Muscle layer of colon (tissue), 2 donors: ENCODE data around the gene LRRC39.
"Not testable (repeated sequence)": the region's sequence is repeated elsewhere in the genome, so short reads cannot be mapped to it uniquely, and the experiment has no call there.

Source experiments
- H3K27ac ChIP-seq: one replicate; pipeline ENCODE4 v1.7.0; 2013; ENCODE audit warnings: low read depth, mild to moderate bottlenecking, low read length, moderate library complexity
- H3K27me3 ChIP-seq, 2 donors: one replicate each; pipeline ENCODE4 v1.7.0; 2013; ENCODE audit warnings: low read length in 2 of 2, mild to moderate bottlenecking in 2 of 2; ENCODE audit not compliant: insufficient read depth in 2 of 2, control insufficient read depth in 1 of 2
- H3K36me3 ChIP-seq: one replicate; pipeline ENCODE4 v1.7.0; 2013; ENCODE audit warnings: mild to moderate bottlenecking, low read length; ENCODE audit not compliant: insufficient read depth
- H3K4me1 ChIP-seq: one replicate; pipeline ENCODE4 v1.7.0; 2013; ENCODE audit warnings: mild to moderate bottlenecking, low read length; ENCODE audit not compliant: insufficient read depth
- H3K4me3 ChIP-seq, 2 donors: one replicate each; pipeline ENCODE4 v1.7.0; 2013; ENCODE audit warnings: low read length in 2 of 2, low read depth in 1 of 2, mild to moderate bottlenecking in 1 of 2, moderate library complexity in 1 of 2
- H3K9ac ChIP-seq: one replicate; pipeline ENCODE4 v1.7.0; 2013; ENCODE audit warnings: low read length
- H3K9me3 ChIP-seq: one replicate; pipeline ENCODE4 v1.7.0; 2013; ENCODE audit warnings: mild to moderate bottlenecking, low read length
- donor health status: abdominal sarcoma.
- donor health status: Adenocarcinoma of cecum.

Gene LRRC39

DNA sequence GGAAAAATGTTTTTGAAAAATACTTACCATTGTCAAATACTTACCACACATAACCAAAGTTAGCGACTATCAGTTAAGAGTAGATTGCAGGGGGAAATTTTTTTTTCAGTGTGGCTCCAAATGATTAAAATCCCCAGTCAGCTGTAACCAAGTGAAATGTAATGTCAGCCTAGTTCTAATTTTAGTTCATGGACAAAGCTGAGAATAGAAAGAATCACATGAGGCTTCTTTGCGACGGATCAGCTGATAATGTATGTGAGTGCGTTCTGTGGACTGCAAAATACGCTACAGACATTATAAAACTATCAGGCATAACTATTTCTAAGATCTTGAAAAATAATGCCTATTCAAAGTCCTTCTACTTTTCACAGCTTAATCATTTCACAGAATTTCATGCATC, at the start of gene LRRC39:
LRRC39 (minus strand) TSS at position 166 of the 400 bp plus-strand sequence. CDS start 9,740 bp downstream, outside the sequence.
- Histone ChIP-seq H3K4me3 (no peak within 1 kb of the TSS), H3K36me3 (no peaks in the 10 kb centered on the region), H3K9me3 (no peaks in the 10 kb centered on the region), H3K4me1 (peaks cover 12% of the 10 kb centered on the region), H3K27ac (no peak within 1 kb of the TSS), H3K27me3 (no peaks in the 10 kb centered on the region), H3K9ac (no peak within 1 kb of the TSS)

DNA sequence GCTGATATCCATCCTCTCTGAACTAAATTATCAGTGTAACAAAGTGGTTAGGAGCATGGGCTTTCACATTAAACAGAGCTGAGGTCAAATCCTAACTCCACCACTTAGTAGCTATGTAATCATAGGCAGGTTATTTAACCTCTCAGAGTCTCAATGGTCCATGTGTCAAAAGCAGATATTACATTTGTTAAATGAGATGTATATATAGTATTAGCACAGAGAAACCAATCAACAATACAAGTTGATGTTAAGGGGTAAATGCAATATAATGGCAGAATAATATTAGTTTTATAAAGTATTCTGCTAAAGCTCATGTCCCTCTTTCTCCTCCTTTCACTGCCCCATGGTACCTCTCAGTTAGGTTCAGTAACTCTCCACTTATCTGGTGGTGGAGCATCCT, 44.4 kb upstream of the LRRC39 start:
- Histone ChIP-seq H3K9ac (no peak overlapping the region), H3K9me3 (no peaks in the 10 kb centered on the region), H3K4me3 (no peak overlapping the region), H3K36me3 (peaks cover 8% of the 10 kb centered on the region), H3K27me3 (no peaks in the 10 kb centered on the region), H3K27ac (no peak overlapping the region), H3K4me1 (no peaks in the 10 kb centered on the region)

DNA sequence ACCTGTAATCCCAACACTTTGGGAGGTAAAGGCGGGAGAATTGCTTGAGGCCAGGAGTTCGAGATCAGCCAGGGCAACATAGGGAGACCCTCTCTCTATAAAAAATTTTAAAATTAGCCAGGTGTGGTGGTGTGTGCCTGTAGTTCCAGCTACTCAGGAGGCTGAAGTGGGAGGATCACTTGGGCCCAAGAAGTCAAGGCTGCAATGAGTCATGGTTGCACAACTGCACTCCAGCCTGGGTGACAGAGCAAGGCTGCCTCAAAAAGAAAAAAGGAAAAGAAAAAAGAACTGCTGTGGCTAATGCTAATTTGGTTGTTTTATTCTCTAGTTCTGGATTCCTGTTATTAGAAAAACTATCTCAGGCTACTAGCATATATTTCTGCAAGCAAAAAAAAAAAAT, 41.8 kb upstream of the LRRC39 start:
- Histone ChIP-seq H3K27ac (no peak overlapping the region), H3K9me3 (no peaks in the 10 kb centered on the region), H3K4me3 (no peak overlapping the region), H3K36me3 (peaks cover 8% of the 10 kb centered on the region), H3K9ac (no peak overlapping the region), H3K4me1 (no peaks in the 10 kb centered on the region), H3K27me3 (no peaks in the 10 kb centered on the region)

DNA sequence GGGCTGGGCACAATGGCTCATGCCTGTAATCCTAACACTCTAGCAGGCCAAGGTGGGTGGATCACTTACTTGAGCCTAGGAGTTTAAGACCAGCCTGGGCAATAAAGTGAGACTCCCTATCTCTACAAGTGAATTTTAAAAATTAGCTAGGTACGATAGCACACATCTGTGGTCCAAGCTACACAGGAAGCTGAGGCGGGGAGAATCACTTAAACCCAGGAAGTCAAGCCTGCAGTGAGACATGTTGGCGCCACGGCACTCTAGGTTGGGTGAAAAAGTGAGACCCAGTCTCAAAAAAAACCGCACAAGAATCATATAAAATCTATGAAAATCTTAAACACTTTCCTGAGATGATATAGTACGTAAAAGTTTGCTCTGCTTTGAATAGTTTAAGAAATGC, 41.4 kb upstream of the LRRC39 start:
- Histone ChIP-seq H3K4me1 (no peaks in the 10 kb centered on the region), H3K27me3 (no peaks in the 10 kb centered on the region), H3K9ac (no peak overlapping the region), H3K36me3 (peaks cover 11% of the 10 kb centered on the region), H3K9me3 (no peaks in the 10 kb centered on the region), H3K27ac (no peak overlapping the region), H3K4me3 (no peak overlapping the region)

DNA sequence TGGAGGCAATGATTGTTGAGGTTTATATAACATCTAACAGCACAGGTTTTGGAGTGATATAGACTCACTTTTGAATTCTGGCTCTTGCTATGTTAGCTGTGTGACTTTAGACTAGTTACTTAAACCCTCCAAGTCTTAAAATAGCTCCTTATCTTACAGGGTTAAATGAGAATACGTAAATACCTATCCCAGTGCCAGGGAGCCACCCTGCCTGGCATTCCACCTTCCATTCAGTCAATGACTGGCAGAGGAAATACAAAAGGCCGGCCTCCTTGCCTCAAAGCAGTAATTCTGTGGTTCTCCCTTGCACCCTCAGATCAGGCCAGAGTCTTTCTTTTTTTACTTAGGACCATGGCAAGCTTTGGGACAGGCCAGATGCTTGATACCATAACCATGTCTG, 39.8 kb upstream of the LRRC39 start:
- no peaks in the 10 kb centered on the region for H3K27me3 ChIP-seq
- no peaks in the 10 kb centered on the region for H3K9me3 ChIP-seq
- no peak overlapping the region for H3K27ac ChIP-seq
- no peaks in the 10 kb centered on the region for H3K4me1 ChIP-seq
- H3K4me3 ChIP-seq: no peak overlapping the region
- peaks cover 16% of the 10 kb centered on the region for H3K36me3 ChIP-seq
- H3K9ac ChIP-seq: no peak overlapping the region

DNA sequence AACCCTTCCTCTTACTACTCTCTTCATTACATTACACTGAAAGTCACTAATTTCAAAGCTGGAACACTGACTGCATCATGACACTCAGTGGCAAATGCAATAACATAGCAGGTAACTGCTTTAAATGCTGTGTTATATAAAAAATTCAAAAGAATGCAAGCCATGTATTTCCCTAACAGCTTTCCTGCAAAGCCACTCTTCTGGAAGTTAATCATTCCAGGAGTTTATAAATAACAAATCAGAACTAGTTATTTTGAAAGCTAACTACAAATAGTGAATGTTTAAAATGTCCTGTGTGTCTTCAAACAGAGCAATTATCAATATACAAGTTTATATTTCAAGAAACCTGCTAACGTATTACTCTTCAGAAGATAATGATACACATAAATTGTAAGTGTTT, 37.0 kb upstream of the LRRC39 start:
- H3K27me3 ChIP-seq: no peaks in the 10 kb centered on the region
- peaks cover 25% of the 10 kb centered on the region for H3K36me3 ChIP-seq
- H3K27ac ChIP-seq: no peak overlapping the region
- no peaks in the 10 kb centered on the region for H3K4me1 ChIP-seq
- H3K4me3 ChIP-seq: no peak overlapping the region
- H3K9ac ChIP-seq: no peak overlapping the region
- H3K9me3 ChIP-seq: no peaks in the 10 kb centered on the region

DNA sequence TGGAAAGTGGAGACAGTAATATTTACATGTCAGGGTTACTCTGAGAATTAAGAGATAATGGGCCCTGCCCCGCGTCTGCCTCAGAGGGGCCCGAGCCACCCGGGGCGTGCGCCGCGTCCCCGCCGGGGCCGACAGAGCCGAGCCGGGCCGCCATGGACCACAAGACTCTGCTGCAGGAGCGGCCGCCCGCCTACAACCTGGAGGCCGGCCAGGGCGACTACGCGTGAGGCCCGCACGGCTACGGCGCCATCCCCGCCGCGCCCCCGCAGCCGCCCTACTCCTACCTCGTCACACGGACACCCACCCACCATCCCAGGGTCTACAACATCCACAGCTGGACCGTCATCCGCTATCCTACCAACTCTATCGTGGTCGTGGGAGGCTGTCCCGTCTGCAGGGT, 35.1 kb upstream of the LRRC39 start:
- peaks cover 25% of the 10 kb centered on the region for H3K36me3 ChIP-seq
- no peak overlapping the region for H3K4me3 ChIP-seq
- H3K27ac ChIP-seq: no peak overlapping the region
- H3K9ac ChIP-seq: no peak overlapping the region
- H3K27me3 ChIP-seq: no peaks in the 10 kb centered on the region
- H3K4me1 ChIP-seq: no peaks in the 10 kb centered on the region
- H3K9me3 ChIP-seq: no peaks in the 10 kb centered on the region

DNA sequence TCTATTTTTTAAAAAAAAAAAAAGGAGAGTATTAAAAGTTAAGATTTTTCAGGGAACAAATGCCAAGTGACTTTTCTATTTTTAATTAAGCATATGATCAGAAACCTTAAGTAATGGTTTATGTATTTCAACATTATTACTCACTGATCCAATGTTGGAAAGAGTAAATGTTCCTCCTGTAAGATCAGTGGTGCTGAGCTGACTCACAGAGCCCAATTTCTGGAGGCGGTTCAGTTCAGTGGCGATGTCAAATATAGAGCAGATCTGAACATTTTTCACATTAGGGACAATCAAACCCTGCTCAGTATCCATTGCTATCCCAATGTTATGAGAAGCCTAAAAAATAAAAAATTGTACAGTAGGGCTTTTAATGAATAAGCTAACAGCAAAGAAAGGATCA, 28.2 kb upstream of the LRRC39 start:
- Histone ChIP-seq H3K4me3 (no peak overlapping the region), H3K9me3 (no peaks in the 10 kb centered on the region), H3K36me3 (peaks cover 7% of the 10 kb centered on the region), H3K4me1 (no peaks in the 10 kb centered on the region), H3K27ac (no peak overlapping the region), H3K27me3 (no peaks in the 10 kb centered on the region), H3K9ac (no peak overlapping the region)

DNA sequence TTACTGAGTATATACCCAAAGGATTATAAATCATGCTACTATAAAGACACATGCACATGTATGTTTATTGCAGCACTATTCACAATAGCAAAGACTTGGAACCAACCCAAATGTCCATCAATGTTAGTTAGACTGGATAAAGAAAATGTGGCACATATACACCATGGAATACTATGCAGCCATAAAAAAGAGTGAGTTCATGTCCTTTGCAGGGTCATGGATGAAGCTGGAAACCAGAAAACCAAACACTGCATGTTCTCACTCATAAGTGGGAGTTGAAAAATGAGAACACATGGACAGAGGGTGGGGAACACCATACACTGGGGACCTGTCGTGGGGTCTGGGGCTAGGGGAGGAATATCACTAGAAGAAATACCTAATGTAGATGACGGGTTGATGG, 27.5 kb upstream of the LRRC39 start:
- not testable (repeated sequence) for H3K27ac ChIP-seq, H3K4me3 ChIP-seq, H3K9me3 ChIP-seq, H3K9ac ChIP-seq, H3K36me3 ChIP-seq, H3K4me1 ChIP-seq, H3K27me3 ChIP-seq

DNA sequence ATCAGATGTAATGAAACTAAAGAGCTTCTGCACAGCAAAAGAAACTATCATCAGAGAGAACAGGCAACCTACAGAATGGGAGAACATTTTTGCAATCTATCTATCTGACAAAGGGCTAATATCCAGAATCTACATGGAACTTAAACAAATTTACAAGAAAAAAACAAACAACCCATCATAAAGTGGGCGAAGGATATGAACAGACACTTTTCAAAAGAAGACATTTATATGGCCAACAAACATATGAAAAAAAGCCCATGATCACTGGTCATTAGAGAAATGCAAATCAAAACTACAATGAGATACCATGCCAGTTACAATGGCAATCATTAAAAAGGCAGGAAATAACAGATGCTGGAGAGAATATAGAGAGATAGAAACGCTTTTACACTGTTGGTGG, 27.0 kb upstream of the LRRC39 start:
- H3K4me3 ChIP-seq, H3K9ac ChIP-seq, H3K9me3 ChIP-seq, H3K4me1 ChIP-seq, H3K27ac ChIP-seq, H3K27me3 ChIP-seq, H3K36me3 ChIP-seq: not testable (repeated sequence)

DNA sequence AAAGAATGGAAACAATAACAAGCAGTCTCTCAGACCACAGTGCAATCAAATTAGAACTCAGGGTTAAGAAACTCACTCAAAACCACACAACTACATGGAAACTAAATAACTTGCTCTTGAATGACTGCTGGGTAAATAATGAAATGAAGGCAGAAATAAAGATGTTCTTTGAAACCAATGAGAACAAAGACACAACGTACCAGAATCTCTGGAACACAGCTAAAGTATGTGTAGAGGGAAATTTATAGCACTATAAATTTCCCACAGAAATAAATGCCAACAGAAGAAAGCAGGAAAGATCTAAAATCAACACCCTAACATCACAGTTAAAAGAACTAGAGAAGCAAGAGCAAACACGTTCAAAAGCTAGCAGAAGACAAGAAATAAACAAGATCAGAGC, 24.6 kb upstream of the LRRC39 start:
- H3K27ac ChIP-seq: peak overlapping the region; percentile 66
- not testable (repeated sequence) for H3K36me3 ChIP-seq, H3K4me3 ChIP-seq, H3K9ac ChIP-seq, H3K9me3 ChIP-seq, H3K27me3 ChIP-seq
- peaks cover 15% of the 10 kb centered on the region for H3K4me1 ChIP-seq

DNA sequence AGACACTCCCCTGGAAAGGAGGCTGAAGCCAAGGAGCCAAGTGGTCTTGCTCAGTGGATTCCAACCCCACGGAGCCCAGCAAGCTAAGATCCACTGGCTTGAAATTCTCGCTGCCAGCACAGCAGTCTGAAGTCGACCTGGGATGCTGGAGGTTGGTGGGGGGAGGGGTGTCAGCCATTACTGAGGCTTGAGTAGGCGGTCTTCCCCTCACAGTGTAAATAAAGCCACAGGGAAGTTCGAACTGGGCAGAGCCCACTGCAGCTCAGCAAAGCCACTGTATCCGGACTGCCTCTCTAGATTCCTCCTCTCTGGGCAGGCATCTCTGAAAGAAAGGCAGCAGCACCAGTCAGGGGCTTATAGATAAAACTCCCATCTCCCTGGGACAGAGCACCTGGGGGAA, 22.0 kb upstream of the LRRC39 start:
- peak overlapping the region in 1 of 2 donors; percentile 20 for H3K4me3 ChIP-seq
- not testable (repeated sequence) for H3K27ac ChIP-seq, H3K27me3 ChIP-seq, H3K9me3 ChIP-seq, H3K36me3 ChIP-seq, H3K9ac ChIP-seq
- H3K4me1 ChIP-seq: peaks cover 15% of the 10 kb centered on the region
